Activated CD4-positive, alpha-beta T cell treated with anti-CD3 and anti-CD28 coated beads, Interleukin-2, amount 50 U/mL, for 48 hours (primary cell): ENCODE data around the gene ZNF521.
"Not testable (repeated sequence)": the region's sequence is repeated elsewhere in the genome, so short reads cannot be mapped to it uniquely, and the experiment has no call there.

Experiments used
- DNase-seq, 2 experiments: peaks; one replicate each; pipeline ENCODE4 v3.0.0-alpha.2; 2020

The ZNF521 gene

DNA sequence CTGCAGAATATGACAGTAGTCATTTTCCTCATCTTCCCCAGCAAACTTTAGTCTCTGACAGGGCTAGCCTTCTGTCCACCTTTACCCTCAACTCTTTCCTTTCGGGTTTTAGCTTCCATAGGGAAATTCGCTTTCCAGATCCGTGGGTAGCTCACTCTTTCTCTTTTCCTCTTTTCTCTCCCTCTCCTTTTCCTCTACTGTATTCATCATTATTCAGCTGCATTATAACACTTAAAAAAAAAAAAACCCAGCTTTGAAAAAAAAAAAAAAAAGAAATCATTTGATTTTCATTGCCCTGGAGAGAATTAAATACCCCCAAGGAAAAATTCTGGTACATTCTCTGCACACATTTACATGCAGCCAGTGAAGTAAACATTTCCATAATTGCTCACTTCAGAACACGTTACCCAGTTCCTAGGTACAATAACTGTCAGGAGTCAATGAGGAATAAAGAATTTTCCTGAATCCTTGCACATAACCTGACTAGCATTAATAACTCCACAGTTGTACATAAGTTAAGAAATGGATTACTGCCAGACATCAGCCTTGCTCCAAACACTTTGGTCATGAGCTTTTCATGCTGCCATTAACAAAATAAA is 63.5 kb downstream of the ZNF521 start:
- DNase-seq = no peak

DNA sequence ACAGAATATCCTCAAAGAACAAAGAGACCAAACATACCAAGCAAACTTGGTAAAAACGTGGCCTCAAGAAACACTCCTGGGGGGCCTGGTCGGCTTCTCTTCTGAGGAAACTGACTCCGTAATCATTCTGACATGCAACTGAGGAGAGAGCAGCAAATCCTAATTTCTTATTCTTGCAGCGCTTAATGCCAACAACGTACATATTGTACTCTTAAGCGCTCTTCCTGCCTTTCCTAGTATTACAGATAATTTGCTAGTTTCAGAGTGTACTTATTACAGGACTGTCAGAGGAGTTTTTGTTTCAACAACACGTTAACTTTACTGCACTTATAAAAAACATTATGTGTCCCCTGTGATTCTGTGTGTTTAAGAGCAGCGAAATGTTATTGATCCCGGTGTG is 64.9 kb downstream of the ZNF521 start:
- DNase-seq = no peak

DNA sequence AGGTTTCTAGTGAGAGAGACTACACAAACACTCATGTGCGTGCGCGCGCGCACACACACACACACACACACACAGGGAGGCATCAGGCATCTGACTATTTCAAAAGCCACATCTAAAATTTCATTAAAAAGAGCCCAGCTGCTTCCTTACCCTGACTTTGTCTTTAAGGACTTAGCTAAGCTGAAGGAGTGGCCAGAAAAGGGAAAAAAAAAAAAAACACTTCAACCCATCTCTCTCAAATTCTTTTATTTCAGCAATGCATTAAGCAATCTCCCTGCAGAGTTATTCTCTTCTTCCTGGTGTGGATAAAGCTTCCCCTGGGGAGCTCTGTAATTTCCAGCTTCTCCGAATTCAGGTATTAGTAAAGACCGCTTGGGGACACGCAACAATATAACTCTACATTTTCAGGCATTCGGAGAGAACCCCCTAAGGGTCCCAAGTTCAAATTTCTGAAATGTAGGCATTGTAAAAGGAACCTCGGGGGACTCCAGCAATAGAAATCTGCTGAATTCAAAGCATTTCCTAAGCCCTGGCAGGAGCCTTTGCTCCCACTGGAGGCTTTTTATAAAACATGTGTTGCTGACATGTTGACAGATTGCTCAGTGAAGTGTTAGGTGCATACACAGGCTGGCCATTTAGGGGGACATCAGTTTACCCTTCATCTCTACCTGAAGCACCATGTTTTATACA is 67.0 kb downstream of the ZNF521 start:
- no peak for DNase-seq

DNA sequence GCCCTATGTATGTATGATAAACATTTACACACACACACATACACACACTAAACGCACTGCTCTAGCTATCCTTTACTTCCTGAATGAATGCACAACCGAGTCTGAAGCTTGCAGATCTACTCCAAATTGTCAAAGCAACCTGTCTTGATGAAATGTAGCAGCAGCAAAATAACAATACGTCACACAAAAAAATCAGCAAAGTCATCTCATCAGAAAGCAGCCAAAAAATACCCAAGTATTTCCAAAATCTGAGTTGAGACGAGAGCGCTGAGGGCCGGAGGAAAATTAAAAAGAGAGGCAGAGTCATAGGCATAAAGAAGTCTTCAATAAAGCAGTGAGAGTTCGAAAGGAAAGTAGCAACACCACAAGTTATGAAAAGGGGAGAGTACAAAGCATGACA is 67.7 kb downstream of the ZNF521 start:
- no peak for DNase-seq

DNA sequence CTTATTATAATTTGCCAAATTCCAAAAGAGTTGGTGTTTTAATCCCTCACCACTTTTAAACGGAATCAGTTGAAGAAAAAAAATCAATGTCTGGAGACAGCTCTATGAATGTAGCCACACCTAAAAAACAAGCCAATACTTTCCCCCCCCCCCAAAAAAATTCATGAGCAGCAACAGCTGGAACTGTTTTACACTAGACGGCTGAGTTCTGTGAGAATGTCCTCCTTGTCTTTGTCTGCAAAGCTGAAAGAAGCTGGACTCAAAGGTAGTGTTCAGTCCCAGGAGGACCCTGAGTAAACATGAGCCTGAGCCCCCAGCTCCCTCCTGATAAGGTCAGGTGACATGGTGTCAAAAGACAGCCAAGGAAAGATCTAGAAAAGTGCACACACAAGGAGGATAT is 68.2 kb downstream of the ZNF521 start:
- no peak for DNase-seq

DNA sequence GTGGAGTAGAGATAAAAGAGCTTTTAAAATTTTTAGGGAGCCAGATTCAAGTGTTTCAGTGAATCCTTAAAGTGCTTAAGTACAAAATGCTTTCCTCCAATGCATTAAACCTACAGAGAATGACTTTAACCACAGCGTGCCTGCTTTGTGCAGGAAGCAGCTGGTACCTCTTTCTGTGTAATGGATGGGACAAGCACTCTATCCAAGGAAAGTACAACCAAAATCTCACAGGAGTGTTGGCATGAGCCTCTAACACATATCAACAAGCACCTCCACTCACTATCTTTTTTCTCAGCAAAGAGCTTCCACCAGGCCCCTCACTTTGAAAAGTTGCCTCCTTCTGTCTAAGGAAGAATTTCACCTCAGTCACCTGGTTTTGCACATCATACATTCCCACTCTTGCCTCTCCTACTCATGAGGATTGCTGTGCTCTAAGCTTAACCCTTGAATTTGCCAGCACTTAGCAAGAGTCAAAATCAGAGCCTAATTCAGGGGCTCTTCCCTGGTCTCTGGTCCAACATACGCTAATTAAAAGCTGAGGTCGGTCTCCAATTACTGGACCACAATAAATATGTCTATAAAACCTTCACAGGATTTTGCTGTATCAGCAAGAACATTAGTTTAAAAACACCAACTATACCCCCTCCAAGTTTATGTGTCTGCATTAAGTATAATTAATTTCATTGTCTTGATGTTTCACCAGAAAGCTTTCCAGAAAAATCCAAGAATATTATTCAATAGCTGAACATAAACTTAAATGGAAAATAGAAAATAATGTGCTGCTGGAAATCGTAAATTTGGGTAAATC is 68.9 kb downstream of the ZNF521 start:
- DNase-seq = no peak

DNA sequence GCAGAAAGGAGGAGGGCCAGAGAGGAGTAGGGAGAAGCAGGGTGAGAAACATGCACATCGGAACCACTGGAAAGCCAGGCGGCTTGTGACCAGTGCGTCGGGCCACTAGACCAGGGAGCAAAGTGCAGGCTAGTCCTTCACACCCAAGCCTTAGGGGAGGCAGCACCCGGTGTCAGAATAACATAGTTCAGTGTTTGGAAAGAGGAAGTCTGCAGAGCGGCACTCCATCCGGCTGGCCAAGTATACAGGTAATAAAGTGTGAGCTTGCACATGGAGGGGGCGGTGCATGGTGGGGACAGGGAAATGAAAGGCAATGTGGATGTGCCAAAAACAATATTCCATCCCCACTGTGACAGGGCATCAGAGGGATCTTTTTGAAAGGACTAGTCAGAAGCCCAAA is 69.7 kb downstream of the ZNF521 start:
- DNase-seq = no peak

DNA sequence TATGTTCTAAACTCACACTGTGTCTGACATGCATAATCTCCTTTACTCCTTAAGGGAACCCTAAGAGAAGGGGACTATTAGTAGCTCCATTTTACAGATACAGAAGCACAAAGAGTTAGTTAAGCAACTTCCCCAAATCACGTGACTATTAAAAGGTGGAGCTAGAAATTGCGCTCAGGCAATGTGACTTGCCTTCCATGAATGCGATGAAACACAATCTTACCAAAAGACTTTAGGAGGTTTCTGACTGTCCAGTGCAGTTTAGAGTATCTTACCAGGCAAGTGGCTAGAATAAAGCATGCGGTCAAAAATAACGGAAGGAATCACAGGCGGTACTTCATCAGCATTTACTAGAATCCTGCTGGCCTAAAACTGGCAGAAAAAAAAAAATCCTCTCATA is 70.4 kb downstream of the ZNF521 start:
- no peak for DNase-seq

DNA sequence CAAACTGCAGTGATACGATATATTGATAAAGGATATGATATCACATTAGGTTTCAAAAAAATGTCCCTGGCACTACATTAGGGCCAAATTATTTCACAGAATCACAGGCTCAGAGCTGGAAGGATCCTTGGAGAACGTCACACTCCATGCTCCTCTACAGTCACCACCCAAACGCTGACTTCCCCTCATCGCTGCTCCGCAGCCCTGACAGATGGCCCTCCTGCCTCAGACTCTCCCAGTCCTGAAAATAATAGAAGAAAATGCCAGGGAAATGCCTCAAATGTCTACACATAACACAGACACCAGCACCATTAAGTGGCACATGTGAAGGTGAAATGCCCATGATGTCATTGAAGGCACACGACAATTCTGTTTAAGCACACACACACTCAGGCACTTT is 72.0 kb downstream of the ZNF521 start:
- no peak for DNase-seq

DNA sequence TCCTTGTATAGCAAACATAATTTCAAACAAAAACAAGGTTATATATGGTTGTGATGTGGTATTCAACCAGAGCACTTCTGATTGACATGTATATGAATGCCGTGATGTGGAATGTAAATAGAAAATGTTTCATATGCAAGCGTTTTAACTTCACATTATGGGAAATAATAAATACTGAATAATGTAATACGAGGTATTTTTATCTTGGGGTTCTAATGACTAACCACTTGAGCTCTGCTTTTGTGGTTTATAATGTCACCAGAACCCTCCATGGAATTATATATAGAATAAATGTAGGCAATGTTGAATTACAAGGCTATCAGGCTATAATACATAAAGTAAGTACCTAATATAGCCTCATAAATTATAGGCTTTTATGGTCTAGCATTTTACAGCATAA is 72.4 kb downstream of the ZNF521 start:
- DNase-seq = no peak

DNA sequence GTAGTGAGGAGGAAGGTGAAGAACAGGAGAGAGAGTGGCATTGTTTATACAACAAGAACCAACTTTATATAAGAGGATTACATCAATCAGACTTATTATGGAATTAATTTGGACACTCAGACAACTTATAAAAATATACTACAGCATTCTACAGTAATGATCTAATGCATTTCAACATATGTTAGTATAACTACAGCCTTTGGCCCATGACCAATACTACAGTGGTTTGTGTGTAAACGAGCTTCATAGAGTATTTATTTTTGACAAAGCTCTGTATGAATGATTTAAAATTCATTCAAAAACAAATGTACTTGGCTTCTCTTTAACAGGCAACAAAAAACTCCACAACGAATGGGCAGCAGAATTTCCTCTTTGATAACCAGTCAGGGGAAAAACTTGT is 72.8 kb downstream of the ZNF521 start:
- DNase-seq = no peak

DNA sequence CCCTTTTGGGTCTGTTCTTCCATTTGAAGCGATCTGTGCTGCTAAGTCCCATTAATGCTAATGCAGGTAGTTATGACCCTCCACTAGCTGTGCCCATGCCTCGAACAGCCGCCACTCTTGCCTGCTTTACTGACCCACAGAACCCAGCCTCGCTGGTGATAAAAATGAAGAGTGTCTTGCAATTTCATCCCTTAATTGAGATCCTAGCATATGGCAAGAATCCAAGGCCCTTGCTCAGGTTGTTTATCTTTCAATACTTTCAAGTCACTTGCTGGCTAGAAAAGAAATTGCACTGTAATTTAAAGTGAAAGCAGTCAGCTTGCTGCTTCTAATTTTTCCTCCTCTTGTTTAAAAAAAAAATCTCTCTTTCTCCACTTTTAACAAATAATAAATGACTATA is 73.6 kb downstream of the ZNF521 start:
- no peak for DNase-seq

DNA sequence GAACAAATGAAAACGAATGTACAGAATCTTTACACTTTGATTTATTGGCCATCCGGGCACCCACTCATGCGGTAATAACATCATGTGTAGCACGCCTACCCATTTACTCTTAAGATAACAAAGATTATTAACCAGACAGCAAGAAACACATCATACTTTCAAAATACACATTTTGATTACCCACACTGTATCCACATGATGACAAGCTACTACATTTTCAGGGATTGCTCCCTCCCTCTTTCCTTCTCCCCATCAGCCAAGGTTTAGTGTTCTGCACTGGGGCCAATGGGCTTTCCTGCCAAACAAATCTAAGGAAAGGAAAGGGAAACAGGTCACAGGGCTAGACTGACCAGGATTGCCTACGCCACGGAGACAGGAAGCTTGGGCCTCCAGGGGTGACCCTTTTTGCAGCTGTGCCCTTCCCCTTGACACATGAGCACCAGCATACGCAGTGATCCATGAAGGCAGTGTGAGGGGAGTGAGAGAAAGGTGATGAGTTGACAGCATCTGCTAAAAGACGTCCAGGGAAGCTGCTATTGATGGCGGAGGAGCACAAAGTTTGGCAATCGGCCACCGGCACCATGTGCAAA is 76.5 kb downstream of the ZNF521 start:
- no peak for DNase-seq

DNA sequence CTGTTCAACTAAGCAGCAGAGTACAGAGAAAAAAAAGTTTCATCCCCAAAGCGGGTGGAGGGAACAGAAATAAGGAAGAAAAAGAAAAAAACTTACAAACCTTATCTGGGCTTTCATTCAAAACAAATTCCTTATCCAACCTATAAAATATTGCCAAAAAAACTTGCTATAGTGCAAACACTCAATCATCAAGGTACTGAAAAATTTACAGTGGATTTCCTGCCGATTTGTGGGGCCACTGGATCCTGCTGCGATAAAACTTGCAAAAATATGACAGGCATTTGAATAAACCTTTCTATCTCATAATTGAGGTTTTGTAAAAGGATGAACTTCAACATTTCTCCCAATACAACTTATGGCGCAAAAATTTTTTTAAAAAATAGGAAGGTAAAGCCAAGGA is 77.0 kb downstream of the ZNF521 start:
- DNase-seq = no peak

DNA sequence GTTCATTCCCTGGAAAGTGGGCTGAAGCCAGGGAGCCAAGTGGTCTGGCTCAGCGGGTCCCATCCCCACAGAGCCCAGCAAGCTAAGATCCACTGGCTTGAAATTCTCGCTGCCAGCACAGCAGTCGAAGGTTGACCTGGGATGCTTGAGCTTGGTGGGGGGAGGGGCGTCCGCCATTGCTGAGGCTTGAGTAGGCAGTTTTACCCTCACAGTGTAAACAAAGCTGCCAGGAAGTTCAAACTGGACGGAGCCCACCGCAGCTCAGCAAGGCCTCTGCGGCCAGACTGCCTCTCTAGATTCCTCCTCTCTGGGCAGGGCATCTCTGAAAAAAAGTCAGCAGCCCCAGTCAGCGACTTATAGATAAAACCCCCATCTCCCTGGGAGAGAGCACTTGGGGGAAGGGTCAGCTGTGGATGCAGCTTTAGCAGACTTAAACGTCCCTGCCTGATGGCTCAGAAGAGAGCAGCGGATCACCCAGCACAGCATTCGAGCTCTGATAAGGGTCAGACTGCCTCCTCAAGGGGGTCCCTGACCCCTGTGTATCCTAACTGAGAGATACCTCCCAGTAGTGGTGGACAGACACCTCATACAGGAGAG is 84.9 kb downstream of the ZNF521 start:
- DNase-seq = not testable (repeated sequence)

DNA sequence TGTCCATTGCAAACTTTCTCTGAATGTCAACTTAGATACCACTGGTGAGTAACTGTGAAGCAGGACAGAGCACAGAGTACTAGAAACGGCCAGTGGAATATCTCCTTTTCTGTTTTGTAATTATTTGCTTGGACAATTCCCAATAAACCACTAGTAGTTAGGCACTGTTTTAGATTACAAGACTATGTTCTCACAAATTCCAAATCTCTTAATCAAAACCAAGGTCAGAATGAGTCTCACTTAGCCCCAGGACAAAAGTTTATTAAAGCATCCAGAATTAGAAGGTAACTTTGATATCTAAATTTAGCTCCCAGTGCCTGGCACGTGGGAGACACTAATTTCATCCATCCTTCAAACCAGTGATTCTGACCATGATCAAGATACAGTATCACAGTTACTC is 89.0 kb downstream of the ZNF521 start:
- no peak for DNase-seq

DNA sequence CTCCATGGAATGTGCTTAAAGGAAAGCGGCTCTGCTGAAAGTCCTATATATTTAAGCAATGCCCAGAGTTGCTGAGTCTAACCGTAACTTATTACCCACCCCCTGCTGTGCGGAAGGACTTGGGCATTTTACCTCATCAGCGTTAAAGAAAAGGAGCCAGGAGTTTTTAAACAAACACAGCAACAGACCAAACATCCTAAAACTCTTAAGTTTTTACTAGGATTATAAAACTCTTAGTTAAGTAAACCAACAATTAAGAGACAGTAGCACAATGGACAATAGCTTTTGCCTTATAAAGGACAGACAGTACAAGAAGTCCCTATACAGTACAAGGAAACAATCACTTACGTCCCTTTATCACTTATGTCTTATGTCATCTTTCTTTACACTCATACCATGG is 90.2 kb downstream of the ZNF521 start:
- DNase-seq = no peak

DNA sequence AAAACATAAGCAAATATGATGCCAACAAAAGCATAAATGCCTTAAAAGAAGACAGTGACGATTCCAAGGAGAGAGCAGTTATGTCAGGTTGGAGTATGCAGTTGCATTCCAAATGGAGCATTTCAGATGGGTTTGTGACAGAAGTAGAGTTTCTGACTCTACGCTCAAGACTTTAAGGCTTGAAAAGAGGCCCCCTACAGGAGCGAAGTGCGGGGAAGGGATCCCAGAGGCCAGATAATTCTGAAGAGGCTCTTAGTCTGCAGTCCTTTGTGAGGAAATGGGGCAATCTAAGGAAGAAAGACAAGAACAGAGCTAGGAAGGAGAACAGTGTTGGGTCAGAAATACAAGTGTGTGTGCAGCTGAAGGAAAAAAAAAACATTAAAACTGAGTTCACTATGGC is 95.5 kb downstream of the ZNF521 start:
- DNase-seq = no peak

DNA sequence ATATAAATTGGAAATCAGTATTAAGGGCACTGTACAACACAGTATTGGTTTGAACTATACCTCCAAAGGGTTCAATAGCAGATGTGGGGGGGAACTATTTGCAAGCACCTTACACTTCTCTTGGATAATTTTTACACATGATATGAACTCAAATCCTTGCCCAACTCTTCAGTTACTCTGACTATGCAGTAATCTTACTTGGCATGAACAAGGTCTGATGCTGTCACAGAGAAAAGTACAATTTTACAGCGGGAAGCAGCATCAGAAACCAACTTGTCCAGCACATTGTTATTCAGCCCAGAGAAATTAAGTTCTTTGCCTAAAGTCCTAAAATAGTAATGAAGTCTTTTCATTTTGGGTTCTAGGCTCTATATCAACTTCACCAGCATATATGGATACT is 98.2 kb downstream of the ZNF521 start:
- no peak for DNase-seq

DNA sequence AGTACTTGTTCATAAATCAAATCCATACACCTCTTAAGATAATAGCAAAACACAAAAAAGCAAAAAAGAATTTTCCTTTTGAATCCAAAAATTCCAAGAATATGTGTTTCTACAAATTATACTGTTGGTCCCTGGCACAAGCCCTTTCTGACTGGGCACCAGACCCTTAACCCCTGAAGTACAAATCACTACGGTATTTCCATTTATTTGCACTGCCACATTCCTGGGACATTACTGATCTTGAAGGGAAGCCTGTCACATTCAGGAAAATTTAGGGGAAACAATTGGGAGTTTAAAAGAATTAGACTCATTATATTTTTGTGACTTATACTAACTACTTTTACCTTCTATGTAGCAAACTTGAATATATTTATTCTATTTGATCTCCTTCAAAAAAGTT is 98.8 kb downstream of the ZNF521 start:
- DNase-seq = no peak

DNA sequence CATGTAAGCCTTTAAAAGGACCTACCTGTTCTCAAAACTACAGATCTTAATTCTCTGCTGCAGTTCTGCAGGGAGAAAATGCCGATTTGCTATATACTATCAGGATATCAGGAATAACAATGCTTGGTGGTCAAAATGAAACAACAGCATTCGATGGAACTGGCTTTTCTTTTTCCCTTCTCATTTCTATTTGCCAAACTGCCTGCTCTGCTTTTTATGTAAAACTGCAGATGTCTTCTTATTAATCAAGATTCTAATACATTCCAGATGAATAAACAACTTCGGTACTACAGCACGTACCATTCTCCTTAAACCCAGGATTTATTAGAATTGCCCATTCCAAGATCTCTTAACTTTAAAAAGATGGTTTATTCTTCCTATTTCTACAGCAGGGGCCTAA is 100.9 kb downstream of the ZNF521 start:
- no peak for DNase-seq

DNA sequence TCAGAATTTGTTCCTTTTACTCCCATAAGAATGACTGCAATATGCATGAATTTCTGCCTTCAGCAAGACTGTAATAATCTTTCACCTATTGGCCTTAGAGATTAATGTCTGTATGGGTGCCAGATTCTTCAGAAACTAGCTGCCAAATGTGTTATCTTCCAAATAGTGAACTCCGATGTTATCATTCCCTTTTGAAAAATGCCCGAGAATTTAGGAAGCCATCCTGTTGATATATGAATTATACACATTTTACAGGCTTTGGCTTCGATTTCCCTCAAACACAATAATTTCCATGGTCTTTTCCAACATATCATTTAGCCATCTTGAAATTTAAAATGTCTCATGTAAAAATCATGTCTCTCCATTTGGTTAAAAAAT is 101.5 kb downstream of the ZNF521 start:
- DNase-seq = no peak

DNA sequence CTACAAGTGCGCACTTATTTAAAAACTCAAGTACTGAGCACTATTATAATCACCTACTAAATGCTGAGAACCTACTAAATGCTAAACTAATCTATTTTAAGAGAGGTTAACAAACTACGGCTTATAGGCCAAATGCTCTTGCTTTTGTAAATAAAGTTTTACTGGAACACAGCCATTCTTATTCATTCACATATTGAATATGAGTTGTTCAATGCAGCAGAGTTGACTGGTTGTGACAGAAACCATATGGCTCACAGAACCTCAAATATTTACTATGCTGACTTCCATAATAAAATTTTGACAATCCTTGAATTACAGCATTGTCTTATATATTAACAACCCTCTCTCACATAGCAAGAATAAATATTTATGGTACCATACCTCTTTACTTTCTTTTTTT is 103.2 kb downstream of the ZNF521 start:
- no peak for DNase-seq

DNA sequence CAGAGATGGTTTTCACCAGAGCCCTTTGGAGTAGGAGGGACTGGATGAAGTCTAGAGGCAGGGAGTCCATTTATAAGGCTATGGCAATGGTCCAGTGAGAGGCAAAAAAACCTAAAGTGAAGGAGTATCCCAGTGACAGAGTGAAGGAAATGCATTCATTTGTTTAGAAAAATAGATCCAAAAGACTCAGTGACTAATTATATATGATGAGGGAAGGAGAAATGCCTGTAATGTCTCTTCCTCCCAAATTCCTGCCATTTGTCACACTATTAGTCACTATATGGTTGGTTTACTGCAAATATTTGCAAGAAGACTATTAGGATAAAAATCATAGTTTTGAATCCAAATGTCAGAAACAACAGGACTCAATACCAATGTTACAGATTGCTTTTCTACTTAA is 104.2 kb downstream of the ZNF521 start:
- DNase-seq = no peak
